Measurements from ENCODE around the gene ALDOB.

GRCh38 chr9:101393135-101393534 is 42.4 kb downstream of the ALDOB start:
- TF ChIP-seq POLR2A (IDR thresholded peaks at IDR 0.05) (no peak), CTCF (IDR thresholded peaks at IDR 0.05) (no peak), POLR2AphosphoS5 (IDR thresholded peaks at IDR 0.05; ENCODE audit: insufficient read depth in 1 of 2, low read depth in 1 of 2) (no peak)
